Coronary artery (tissue), 2 donors: ENCODE data around the gene FBXL4.

Experiments
- DNase-seq: peaks from one replicate; pipeline ENCODE4 v3.0.0-alpha.2; 2017; ENCODE audit warnings: low spot score
- H3K27ac ChIP-seq, 2 donors: fragments of 200-600 bp; sonication (generic); one replicate each; pipeline ENCODE4 v1.5.1; 2016 to 2019
- H3K4me3 ChIP-seq: fragments of 200-600 bp; sonication (generic); 2 replicates; pipeline ENCODE4 v1.5.1; 2016; ENCODE audit warnings: mild to moderate bottlenecking, moderate library complexity
- CTCF ChIP-seq: fragments of 200-600 bp; sonication (generic); IDR thresholded peaks from one replicate; pipeline ENCODE4 v1.5.1; 2019; ENCODE audit warnings: antibody characterized with exemption

FBXL4 gene

GRCh38 chr6:98937351-98937750, 10.4 kb downstream of the FBXL4 start:
- Histone ChIP-seq H3K4me3 (no peak overlapping the region), H3K27ac (no peak overlapping the region)
- no peak for DNase-seq
- TF ChIP-seq CTCF, result no peak

- TF ChIP-seq CTCF, result no peak
- no peak overlapping the region for H3K4me3 ChIP-seq
- no peak for DNase-seq
- H3K27ac ChIP-seq, result no peak overlapping the region
These were observed 15.4 kb downstream of the FBXL4 start for GRCh38 chr6:98932381-98932780.

GRCh38 chr6:98931696-98932095, 16.1 kb downstream of the FBXL4 start:
- no peak overlapping the region for H3K27ac ChIP-seq
- no peak for DNase-seq
- no peak for TF ChIP-seq CTCF
- no peak overlapping the region for H3K4me3 ChIP-seq

GRCh38 chr6:98929498-98930060, 18.2 kb downstream of the FBXL4 start:
- no peak overlapping the region for H3K4me3 ChIP-seq

GRCh38 chr6:98928688-98929087, 19.1 kb downstream of the FBXL4 start:
- no peak for TF ChIP-seq CTCF
- no peak for DNase-seq
- Histone ChIP-seq H3K27ac (no peak overlapping the region), H3K4me3 (no peak overlapping the region)

More at GRCh38 chr6:98929498-98930060, 18.2 kb downstream of the FBXL4 start:
- no peak for DNase-seq
- TF ChIP-seq CTCF, result no peak
- no peak overlapping the region for H3K27ac ChIP-seq

- H3K4me3 ChIP-seq, result no peak overlapping the region
- TF ChIP-seq CTCF, result no peak
- H3K27ac ChIP-seq, result no peak overlapping the region
- DNase-seq, result no peak
These were observed 20.2 kb downstream of the FBXL4 start for GRCh38 chr6:98927534-98927933.

GRCh38 chr6:98925831-98926230, 21.9 kb downstream of the FBXL4 start:
- Histone ChIP-seq H3K27ac (no peak overlapping the region), H3K4me3 (no peak overlapping the region)
- TF ChIP-seq CTCF, result no peak
- no peak for DNase-seq
